ENCODE results near the gene CHKA. TPM values are rescaled to one million over a fixed set of nuclear protein-coding genes. Genes with fewer than 3 reads are reported as not detected.

The CHKA gene
- total RNA-seq, 1 experiment from 2014 or later: 136 TPM

GRCh38 chr11:68049509-68050370 lies 71.4 kb downstream of the CHKA start:
- ATAC-seq (no peak), DNase-seq (ENCODE audit: low read depth, low spot score) (no peak)
- CTCF ChIA-PET: no interaction called here
- intact Hi-C loops (cut with micrococcal nuclease; ENCODE audit: unreplicated experiment): no loop called here
- TF ChIP-seq REST (IDR thresholded peaks at IDR 0.05; ENCODE audit: insufficient read depth in 1 of 2, low read depth in 2 of 2, low read length in 1 of 2) (no peak), SIN3A (IDR thresholded peaks at IDR 0.05; ENCODE audit: borderline replicate concordance, insufficient read depth, low read depth, low read length) (no peak), CTCF (IDR thresholded peaks at IDR 0.05) (no peak), TCF7L2 (IDR thresholded peaks at IDR 0.05; ENCODE audit: low read depth, low read length) (no peak), POLR2AphosphoS5 (IDR thresholded peaks at IDR 0.05; ENCODE audit: low read depth, low read length) (no peak)
- no peaks in the 10 kb centered on the region; the same call in 1 of the 2 replicates for H3K4me1 ChIP-seq (ENCODE audit: control insufficient read depth, insufficient read depth, low read length)
- in situ Hi-C loops (cut with HindIII; ENCODE audit: low pct_unique_long_range_greater_than_20kb, low sequenced_read_pairs): no loop called here
- POLR2A ChIA-PET: no interaction called here
- no peaks in the 10 kb centered on the region for H3K36me3 ChIP-seq (ENCODE audit: control insufficient read depth, insufficient read depth, low read length)
- BruUV-seq (replicated peaks): no TSS peak
- H3K27ac ChIP-seq (ENCODE audit: low read length): no peak overlapping the region
- no peaks in the 10 kb centered on the region for H3K9me3 ChIP-seq (ENCODE audit: control insufficient read depth, insufficient read depth, low read depth, low read length)
- no peak overlapping the region for H3K4me3 ChIP-seq (ENCODE audit: low read depth in 2 of 2, low read length in 2 of 2)
- H3K27me3 ChIP-seq (ENCODE audit: control insufficient read depth, insufficient read depth, low read length): no peaks in the 10 kb centered on the region

- CTCF ChIA-PET: no interaction called here
- H3K9me3 ChIP-seq (ENCODE audit: control insufficient read depth, insufficient read depth, low read depth, low read length): no peaks in the 10 kb centered on the region
- no peak for ATAC-seq
- BruUV-seq (replicated peaks): no TSS peak
- H3K4me1 ChIP-seq (ENCODE audit: control insufficient read depth, insufficient read depth, low read length): no peaks in the 10 kb centered on the region; the same call in 1 of the 2 replicates
- no peaks in the 10 kb centered on the region for H3K27me3 ChIP-seq (ENCODE audit: control insufficient read depth, insufficient read depth, low read length)
- in situ Hi-C loops (cut with HindIII; ENCODE audit: low pct_unique_long_range_greater_than_20kb, low sequenced_read_pairs) (no loop called here), intact Hi-C loops (cut with micrococcal nuclease; ENCODE audit: unreplicated experiment) (no loop called here)
- no peaks in the 10 kb centered on the region for H3K36me3 ChIP-seq (ENCODE audit: control insufficient read depth, insufficient read depth, low read length)
- DNase-seq (ENCODE audit: low read depth, low spot score): no peak
- no peak overlapping the region for H3K27ac ChIP-seq (ENCODE audit: low read length)
- POLR2A ChIA-PET: no interaction called here
- TF ChIP-seq POLR2AphosphoS5 (IDR thresholded peaks at IDR 0.05; ENCODE audit: low read depth, low read length) (no peak), TCF7L2 (IDR thresholded peaks at IDR 0.05; ENCODE audit: low read depth, low read length) (no peak), CTCF (IDR thresholded peaks at IDR 0.05) (no peak), REST (IDR thresholded peaks at IDR 0.05; ENCODE audit: insufficient read depth in 1 of 2, low read depth in 2 of 2, low read length in 1 of 2) (no peak), SIN3A (IDR thresholded peaks at IDR 0.05; ENCODE audit: borderline replicate concordance, insufficient read depth, low read depth, low read length) (no peak)
- no peak overlapping the region for H3K4me3 ChIP-seq (ENCODE audit: low read depth in 2 of 2, low read length in 2 of 2)
Measured at GRCh38 chr11:68048681-68049508, 72.3 kb downstream of the CHKA start.

Data from Panc1 (cell line).